GM19455 (cell line): Measurements from ENCODE around the gene XCL1.
"Not testable (repeated sequence)": the region's sequence is repeated elsewhere in the genome, so short reads cannot be mapped to it uniquely, and the experiment has no call there.

ENCODE experiments used
- ATAC-seq: cut with Tn5 transposase; IDR thresholded peaks from one replicate; pipeline ENCODE4 v1.9.1; 2021; ENCODE audit not compliant: unreplicated experiment

Gene XCL1

DNA sequence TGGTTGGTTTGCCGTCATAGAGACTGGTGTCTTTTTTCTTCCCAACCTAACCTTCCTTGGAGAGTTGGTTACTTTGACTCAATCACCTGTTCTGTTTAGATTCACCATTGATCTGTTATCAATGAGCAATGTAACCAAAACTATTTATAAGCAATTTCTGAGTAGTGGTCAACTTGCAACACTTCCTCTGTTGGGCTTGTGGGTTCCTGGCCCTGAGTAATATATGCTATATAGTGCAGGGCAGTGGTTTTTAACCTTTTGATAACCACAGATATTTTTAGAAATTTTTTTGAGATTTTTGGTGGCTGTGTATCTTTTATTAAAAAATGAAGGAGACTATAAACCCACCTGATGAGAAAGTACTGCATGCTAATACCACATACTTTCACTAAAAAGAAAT lies 9.4 kb upstream of the XCL1 start:
- ATAC-seq: no peak

DNA sequence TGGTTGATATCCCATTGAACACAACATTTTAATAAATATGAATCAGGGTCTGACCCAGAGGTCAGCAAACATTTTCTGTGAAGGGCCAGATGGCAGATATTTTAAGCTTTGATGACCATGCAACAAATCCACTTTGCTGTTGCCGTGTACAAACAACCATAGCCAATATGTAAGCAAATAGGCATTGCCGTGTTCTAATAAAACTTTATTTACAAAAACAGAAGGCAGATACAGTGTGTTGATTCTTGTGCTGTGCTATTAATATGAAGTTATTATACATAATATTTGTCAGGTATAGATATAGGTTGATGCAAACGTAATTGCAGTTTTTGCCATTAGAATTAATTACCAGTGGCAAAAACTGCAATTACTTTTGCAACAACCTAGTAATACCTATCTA lies 8.8 kb upstream of the XCL1 start:
- no peak for ATAC-seq

DNA sequence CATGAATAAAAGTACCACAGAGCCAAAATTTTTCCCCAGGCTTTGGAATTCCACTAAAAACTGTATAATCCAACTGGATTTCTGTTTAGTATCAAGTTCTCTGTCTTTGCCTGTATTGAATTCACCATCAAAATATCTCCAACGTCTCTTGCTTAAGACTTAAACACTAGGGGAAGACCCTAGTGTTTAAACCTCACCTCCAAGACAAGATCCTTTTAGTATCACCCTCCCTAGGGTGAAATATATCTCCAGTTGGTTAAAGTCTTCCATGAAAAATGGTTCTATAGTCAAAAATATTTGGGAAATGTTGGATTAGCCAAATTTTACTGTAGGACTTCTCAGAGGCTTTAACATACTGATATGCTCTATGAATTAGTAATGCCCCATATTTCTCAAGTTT lies 8.1 kb upstream of the XCL1 start:
- no peak for ATAC-seq

DNA sequence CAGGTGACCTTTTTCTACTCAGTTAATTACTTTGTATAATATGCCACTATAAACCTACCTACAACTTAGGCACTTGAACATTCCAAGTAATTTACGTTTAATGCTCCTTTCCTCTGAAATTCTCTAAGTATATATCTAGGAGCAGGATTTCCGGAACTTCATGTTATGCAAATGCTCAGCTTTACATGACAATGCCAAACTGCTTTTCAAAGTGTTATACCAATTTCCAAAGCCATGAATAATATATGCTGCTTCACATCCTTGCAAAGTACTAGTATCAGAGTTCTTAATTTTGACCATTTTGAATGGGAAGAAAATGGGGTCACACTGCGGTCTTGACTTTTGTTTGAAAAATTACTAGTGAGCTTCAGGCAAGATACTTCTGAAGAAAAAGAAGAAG lies 5.8 kb upstream of the XCL1 start:
- no peak for ATAC-seq

GRCh38 chr1:168572633-168573032 lies 3.8 kb upstream of the XCL1 start:
- no peak for ATAC-seq

GRCh38 chr1:168574234-168574633 lies 2.2 kb upstream of the XCL1 start:
- not testable (repeated sequence) for ATAC-seq

GRCh38 chr1:168578531-168579185 lies 2.3 kb downstream of the XCL1 start:
- not testable (repeated sequence) for ATAC-seq

GRCh38 chr1:168580290-168580689 lies 3.9 kb downstream of the XCL1 start:
- ATAC-seq: not testable (repeated sequence)

DNA sequence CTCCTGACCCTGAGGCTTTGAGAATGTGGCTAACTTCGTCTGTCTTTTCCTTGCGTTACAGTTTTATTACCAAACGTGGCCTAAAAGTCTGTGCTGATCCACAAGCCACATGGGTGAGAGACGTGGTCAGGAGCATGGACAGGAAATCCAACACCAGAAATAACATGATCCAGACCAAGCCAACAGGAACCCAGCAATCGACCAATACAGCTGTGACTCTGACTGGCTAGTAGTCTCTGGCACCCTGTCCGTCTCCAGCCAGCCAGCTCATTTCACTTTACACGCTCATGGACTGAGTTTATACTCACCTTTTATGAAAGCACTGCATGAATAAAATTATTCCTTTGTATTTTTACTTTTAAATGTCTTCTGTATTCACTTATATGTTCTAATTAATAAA lies 4.6 kb downstream of the XCL1 start:
- ATAC-seq: not testable (repeated sequence)

DNA sequence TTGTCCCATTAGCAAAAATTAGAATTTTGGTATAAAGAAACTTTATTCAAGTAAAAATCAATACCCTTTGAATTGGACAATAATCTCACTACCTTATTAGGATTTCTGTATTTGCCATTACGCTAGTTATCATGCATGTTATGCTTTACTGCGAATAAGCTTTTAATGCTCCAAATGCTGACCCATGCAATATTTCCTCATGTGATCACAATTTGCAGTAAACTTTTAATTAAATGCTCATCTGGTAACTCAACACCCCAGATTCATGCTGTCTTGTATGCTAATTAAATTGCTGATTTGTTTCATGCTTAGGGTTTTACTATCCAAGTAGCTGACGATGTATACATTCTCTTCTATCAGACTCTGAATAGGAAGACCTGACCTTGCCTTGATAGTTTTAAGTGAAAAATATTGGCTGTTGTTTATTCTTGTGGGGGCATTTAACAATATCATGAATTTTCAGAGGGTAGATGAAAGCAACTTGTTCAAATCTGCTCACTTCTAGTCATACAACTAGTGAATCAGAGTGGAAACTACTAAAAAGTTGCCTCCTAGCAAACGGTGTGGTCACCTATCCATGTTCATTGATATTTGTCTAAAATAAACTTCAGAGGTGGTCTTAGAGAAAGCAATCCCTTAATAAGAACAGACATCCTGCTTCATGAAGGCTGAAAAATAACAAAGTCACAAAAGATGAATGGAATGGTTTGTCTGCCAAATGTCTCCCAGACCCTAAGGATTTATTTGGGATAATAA lies 5.6 kb downstream of the XCL1 start:
- ATAC-seq: no peak

DNA sequence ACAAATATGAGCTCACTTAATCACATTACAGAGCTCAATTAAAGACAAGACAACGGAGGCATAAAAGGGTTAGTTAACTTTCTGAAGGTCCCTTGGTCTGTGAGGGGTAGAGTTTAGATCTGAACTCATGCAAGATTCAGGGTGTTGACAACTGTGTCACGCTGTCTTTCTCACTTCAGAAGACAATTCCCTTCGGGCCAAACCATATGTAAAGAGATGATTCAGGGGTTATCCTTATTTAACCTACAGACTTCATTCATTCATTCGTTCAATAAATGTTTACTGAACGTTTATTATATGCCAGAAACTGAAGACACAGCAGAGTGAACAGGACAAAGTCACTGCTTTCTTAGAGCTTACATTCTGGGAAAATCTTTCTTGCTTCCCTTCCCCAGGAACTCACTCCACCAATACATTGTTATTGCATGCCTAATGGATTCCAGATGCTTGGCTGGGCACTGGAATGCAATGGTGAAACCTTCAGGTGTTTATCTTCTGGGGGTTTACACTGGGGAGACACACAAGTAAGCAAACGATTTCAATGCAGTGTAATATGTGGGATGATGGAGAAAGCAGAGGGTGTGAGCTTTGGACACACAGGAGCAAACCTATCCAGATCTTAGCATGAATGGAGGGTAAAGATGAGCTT lies 6.4 kb downstream of the XCL1 start:
- ATAC-seq: no peak

DNA sequence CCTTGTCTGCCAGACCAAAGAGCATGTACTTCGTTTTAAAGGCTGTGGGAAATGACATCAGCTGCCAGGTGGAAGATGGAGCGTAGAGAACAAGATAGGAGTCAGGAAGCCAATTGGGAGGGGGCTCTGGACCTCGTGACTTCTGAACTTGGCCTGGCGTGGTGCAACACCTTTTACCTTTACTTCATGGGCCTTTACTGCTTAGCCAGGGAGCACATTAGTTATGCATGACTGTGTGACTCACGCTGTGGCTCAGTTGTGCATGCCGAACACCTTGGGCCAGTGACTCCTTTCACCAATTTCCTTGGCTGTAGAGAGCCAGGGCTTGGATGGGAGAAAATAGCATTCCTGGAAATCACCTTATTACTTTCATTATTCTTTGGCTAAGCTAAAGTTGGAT lies 7.2 kb downstream of the XCL1 start:
- ATAC-seq: no peak

DNA sequence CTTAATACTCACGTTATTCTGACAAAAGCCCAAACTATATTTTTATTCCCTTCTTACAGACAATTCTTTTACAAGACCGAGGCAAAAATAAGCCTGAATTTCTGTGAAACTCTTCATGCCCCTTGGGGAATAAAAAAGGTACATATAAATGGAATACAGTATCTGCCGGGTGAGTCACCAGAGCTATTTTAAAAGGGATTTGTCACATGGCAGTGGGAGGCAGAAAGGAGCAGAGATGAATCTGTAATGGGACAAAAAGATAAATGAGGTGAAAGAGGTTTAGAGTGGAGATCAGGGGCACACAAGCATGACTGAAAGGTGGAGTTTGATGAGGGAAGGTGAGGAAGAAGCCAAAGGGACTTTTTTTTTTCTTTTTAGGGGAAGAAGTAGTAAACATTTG lies 8.8 kb downstream of the XCL1 start:
- no peak for ATAC-seq

- no peak for ATAC-seq
Measured at GRCh38 chr1:168585937-168586336, 9.5 kb downstream of the XCL1 start.

DNA sequence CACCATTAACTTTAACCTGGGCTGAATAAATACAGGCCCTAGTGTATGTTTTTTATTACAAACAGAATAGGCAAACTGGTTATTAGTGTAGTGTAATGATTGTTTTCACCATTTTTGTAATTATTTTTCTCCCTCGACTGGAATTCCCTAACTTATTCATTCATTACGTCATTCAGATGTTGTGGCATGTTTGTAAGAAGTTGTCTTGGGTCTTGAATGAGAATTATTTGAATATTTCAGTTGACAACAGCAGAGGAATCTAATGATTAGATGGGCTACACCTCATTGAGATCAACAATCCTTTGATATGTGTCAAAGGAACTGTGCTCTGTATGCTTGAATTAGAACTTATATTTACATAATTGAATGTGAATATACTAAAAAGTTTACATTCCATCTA lies 12.8 kb downstream of the XCL1 start:
- no peak for ATAC-seq

DNA sequence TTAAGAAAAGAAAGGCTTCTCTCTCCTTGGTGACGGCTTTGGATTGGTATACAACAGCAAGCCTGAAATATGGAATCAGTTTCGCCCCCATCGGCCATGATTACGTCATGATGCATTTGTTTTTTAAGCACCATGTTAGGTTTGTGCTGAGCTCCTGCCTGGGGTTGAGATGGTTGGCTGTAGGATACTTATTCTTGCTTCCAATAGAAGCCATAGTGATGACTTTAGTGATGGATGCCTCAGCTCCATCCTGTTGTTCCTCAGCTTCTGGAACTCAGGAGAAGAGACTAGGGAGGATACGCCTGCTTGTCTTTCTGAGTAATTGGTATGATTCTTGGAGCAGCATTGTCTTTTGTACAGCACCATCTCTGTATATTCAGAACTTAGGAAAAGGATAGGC lies 14.7 kb downstream of the XCL1 start:
- no peak for ATAC-seq

DNA sequence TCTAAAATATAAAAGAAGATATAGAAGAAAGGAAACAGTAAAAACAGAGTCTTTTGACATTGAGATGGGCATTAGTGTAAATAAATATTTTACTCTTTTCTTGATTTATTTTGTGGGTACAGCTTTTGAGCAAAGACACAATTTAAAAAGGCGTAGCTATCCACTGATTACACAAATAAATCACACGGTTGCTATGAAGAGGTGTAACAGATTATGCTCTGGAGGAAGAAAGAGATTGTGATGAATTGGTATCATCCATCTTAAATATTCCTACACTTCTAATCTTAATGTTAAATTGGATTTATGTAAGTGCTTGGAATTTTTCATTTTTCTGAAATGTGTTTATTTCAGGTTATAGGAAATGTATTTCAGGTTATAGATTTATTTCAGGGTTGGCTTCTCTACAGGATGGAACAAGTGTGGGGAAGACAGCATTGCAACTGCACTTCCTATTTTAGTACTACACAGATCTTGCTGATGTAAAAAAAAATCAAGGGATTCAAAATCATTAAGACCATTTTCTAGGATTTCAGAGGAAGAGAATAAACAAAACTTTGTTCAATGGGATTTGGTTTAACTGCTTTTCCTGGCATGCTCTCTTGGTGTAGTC lies 15.3 kb downstream of the XCL1 start:
- no peak for ATAC-seq

GRCh38 chr1:168595403-168595802 lies 19.0 kb downstream of the XCL1 start:
- not testable (repeated sequence) for ATAC-seq

DNA sequence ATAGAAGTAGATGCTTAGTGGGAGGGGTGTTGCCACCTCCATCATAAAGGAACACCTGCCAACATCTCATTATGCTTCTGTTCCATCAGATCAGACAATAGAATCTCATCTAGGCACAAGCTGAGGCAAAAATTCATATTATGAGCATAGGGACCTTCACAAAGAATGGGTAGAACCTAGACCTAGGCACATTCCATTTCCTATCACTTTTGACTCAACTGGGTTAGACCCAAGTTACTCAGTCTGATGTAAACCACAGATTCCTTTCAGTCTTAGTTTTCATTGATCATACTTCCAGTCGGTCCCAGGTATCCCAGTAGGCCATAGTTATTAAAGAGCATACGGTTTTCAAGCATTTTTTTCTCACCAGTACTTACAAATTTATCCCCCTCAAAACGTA lies 21.7 kb downstream of the XCL1 start:
- no peak for ATAC-seq

DNA sequence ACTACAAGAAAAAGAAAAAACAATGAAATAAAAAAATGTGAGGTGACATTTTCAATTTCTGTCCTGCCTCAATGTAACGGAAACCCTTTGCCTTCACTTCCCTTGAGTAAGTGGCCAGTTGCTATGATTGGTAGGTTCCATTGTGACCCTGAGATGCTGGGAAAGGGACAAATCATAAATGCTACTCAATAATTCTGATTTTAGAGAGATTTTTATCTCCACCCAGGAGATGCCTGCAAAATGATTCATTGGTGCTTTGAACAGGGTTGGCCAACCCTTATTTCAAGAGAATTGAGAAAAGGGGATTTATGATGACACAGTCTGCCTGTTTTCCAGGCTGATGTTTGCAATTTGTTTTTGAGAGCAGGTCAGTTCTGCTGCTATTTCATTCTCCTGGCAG lies 22.5 kb downstream of the XCL1 start:
- ATAC-seq: no peak

GRCh38 chr1:168599641-168600040 lies 23.2 kb downstream of the XCL1 start:
- ATAC-seq: no peak

- ATAC-seq: no peak
Measured at GRCh38 chr1:168601051-168601450, 24.6 kb downstream of the XCL1 start.
